HG02623 (cell line): ENCODE data around the gene KHDC4.
"Not testable (repeated sequence)": the region's sequence is repeated elsewhere in the genome, so short reads cannot be mapped to it uniquely, and the experiment has no call there.

Source experiments
- ATAC-seq: cut with Tn5 transposase; IDR thresholded peaks from one replicate; pipeline ENCODE4 v1.9.1; 2021; ENCODE audit warnings: moderate library complexity; ENCODE audit not compliant: unreplicated experiment

Gene KHDC4

GRCh38 chr1:155942578-155943141 is 8.4 kb upstream of the KHDC4 start:
- ATAC-seq: no peak

- ATAC-seq: no peak
Observed at GRCh38 chr1:155941845-155942531, 7.8 kb upstream of the KHDC4 start.

GRCh38 chr1:155940993-155941844 is 7.0 kb upstream of the KHDC4 start, which contains the start of gene RXFP4:
Gene RXFP4 (plus strand): TSS chr1:155941638. CDS start chr1:155941710, 72 bp downstream.
- ATAC-seq: no peak

- no peak for ATAC-seq
Observed at GRCh38 chr1:155940482-155940992, 6.3 kb upstream of the KHDC4 start.

GRCh38 chr1:155938220-155938627 is 4.0 kb upstream of the KHDC4 start:
- ATAC-seq: no peak

- no peak for ATAC-seq
Observed at GRCh38 chr1:155934936-155935590, 850 bp upstream of the KHDC4 start.

GRCh38 chr1:155933591-155934096 is 569 bp downstream of the KHDC4 start:
- no peak for ATAC-seq

- ATAC-seq: no peak
Observed at GRCh38 chr1:155932487-155932886, 1.7 kb downstream of the KHDC4 start.

- ATAC-seq: no peak
Observed at GRCh38 chr1:155932081-155932480, 2.1 kb downstream of the KHDC4 start.

GRCh38 chr1:155931332-155932038 is 2.7 kb downstream of the KHDC4 start:
- ATAC-seq: no peak

GRCh38 chr1:155930725-155931124 is 3.5 kb downstream of the KHDC4 start:
- ATAC-seq: not testable (repeated sequence)

- ATAC-seq: no peak
Observed at GRCh38 chr1:155929057-155929456, 5.2 kb downstream of the KHDC4 start.

GRCh38 chr1:155925506-155925905 is 8.7 kb downstream of the KHDC4 start:
- ATAC-seq: no peak

GRCh38 chr1:155920717-155921116 is 13.5 kb downstream of the KHDC4 start:
- ATAC-seq: no peak

GRCh38 chr1:155919801-155920200 is 14.4 kb downstream of the KHDC4 start:
- no peak for ATAC-seq

GRCh38 chr1:155918660-155919059 is 15.6 kb downstream of the KHDC4 start:
- ATAC-seq: no peak

GRCh38 chr1:155913969-155914757 is 20.1 kb downstream of the KHDC4 start:
- no peak for ATAC-seq

GRCh38 chr1:155912056-155912536 is 22.1 kb downstream of the KHDC4 start:
- no peak for ATAC-seq
